HepG2 (cell line): ENCODE data around the gene EPHX1. TPM values are rescaled to one million over a fixed set of nuclear protein-coding genes. Genes with fewer than 3 reads are reported as not detected.

Experiments
- BORCS8-MEF2B ChIP-seq: sonication (generic); formaldehyde crosslinking; IDR thresholded peaks from 2 replicates; pipeline ENCODE4 v1.8.0; 2022; ENCODE audit warnings: mild to moderate bottlenecking, missing genetic modification reagents
- FOXM1 ChIP-seq: sonication (generic); formaldehyde crosslinking; IDR thresholded peaks from 2 replicates; pipeline ENCODE4 v1.5.0; 2020; ENCODE audit warnings: missing genetic modification reagents
- IKZF5 ChIP-seq: IDR thresholded peaks from 2 replicates; pipeline ENCODE4 v1.6.1; 2018; ENCODE audit warnings: missing genetic modification reagents, mild to moderate bottlenecking, missing compliant biosample characterization
- MAFK ChIP-seq, 2 experiments: IDR thresholded peaks in 1 of 2; conservative IDR thresholded peaks in 1 of 2; 2 replicates each; pipeline ENCODE4 v1.6.1; 2011; ENCODE audit warnings: improper control_type of control experiment in 2 of 2, low read length in 2 of 2
- MBD4 ChIP-seq: IDR thresholded peaks from 2 replicates; pipeline ENCODE4 v1.6.1; 2012; ENCODE audit warnings: low read length, inconsistent platforms, borderline replicate concordance
- MED1 ChIP-seq: sonication (generic); formaldehyde crosslinking; IDR thresholded peaks from 2 replicates; pipeline ENCODE4 v1.4.0; 2020; ENCODE audit warnings: missing genetic modification reagents
- NONO ChIP-seq, 2 experiments: fragments of 450-650 bp in 1 of 2; sonication (generic) in 1 of 2; formaldehyde crosslinking in 1 of 2; IDR thresholded peaks in 1 of 2; conservative IDR thresholded peaks in 1 of 2; 2 replicates each; pipeline versions ENCODE4 v1.6.1 to v1.8.0; 2017 to 2022; ENCODE audit warnings: mild to moderate bottlenecking in 1 of 2, missing genetic modification reagents in 1 of 2, moderate library complexity in 1 of 2
- NR1H2 ChIP-seq: sonication (generic); formaldehyde crosslinking; IDR thresholded peaks from 2 replicates; pipeline ENCODE4 v1.8.1; 2022; ENCODE audit warnings: low read depth, missing genetic modification reagents, borderline replicate concordance
- NR2F1 ChIP-seq, 2 experiments: fragments of 450-650 bp in 1 of 2; formaldehyde crosslinking in 1 of 2; IDR thresholded peaks; 2 replicates each; pipeline versions ENCODE4 v1.5.0 to v1.6.1; 2016 to 2020; ENCODE audit warnings: mild to moderate bottlenecking in 1 of 2, missing compliant biosample characterization in 1 of 2, missing genetic modification reagents in 1 of 2, moderate library complexity in 1 of 2
- PCBP1 ChIP-seq: fragments of 200-400 bp; formaldehyde crosslinking; IDR thresholded peaks from 2 replicates; pipeline ENCODE4 v1.6.1; 2017; ENCODE audit warnings: mild to moderate bottlenecking, low read depth, low read length, borderline replicate concordance
- RXRB ChIP-seq: IDR thresholded peaks from 2 replicates; pipeline ENCODE4 v1.6.1; 2016; ENCODE audit warnings: borderline replicate concordance, missing genetic modification reagents, missing compliant biosample characterization
- TGIF2 ChIP-seq: IDR thresholded peaks from 2 replicates; pipeline ENCODE4 v1.6.1; 2016; ENCODE audit warnings: control low read depth, missing compliant biosample characterization
- ZNF292 ChIP-seq: sonication (generic); formaldehyde crosslinking; IDR thresholded peaks from 2 replicates; pipeline ENCODE4 v1.8.1; 2022; ENCODE audit warnings: mild to moderate bottlenecking, low read depth, missing genetic modification reagents, borderline replicate concordance
- ZNF367 ChIP-seq: sonication (generic); formaldehyde crosslinking; IDR thresholded peaks from 2 replicates; pipeline ENCODE4 v1.4.0; 2020; ENCODE audit warnings: missing genetic modification reagents, borderline replicate concordance
- ZNF446 ChIP-seq: sonication (generic); formaldehyde crosslinking; IDR thresholded peaks from 2 replicates; pipeline ENCODE4 v1.5.0; 2020; ENCODE audit warnings: mild to moderate bottlenecking, missing genetic modification reagents
- ZNF614 ChIP-seq: IDR thresholded peaks from 2 replicates; pipeline ENCODE4 v1.6.1; 2018; ENCODE audit warnings: missing biosample characterization, missing genetic modification reagents, inconsistent platforms, borderline replicate concordance
- ZNF761 ChIP-seq: sonication (generic); formaldehyde crosslinking; conservative IDR thresholded peaks from 2 replicates; pipeline ENCODE4 v1.4.0; 2020; ENCODE audit warnings: mild to moderate bottlenecking, missing genetic modification reagents
- polyA plus RNA-seq, 8 experiments: library from polyadenylated mRNA; depleted of rRNA in 3 of 8; stranded (reverse) in 7 of 8; unstranded in 1 of 8; fragments of >200 nt; fragmentation: Illumina TruSeq in 4 of 8; extraction: Trizol in 4 of 8; gene quantifications; 2 replicates each; pipeline versions ENCODE4 v1.2.1 to v1.2.3, GENCODE V29; 2011 to 2016; ENCODE audit warnings: low read depth in 4 of 8, missing spikeins in 1 of 8, mixed read lengths in 1 of 8; ENCODE audit not compliant: insufficient read depth in 1 of 8
- total RNA-seq, 5 experiments: library from RNA; depleted of rRNA; stranded (reverse); fragments of >200 nt; fragmentation: Illumina TruSeq; extraction: Trizol; gene quantifications; 2 replicates each; pipeline ENCODE4 v1.2.3, GENCODE V29; 2016; ENCODE audit warnings: low read depth in 1 of 5
- TF ChIP-seq, protein P1 (sequence below): sonication (generic); formaldehyde crosslinking; IDR thresholded peaks from 2 replicates; pipeline ENCODE4 v1.4.0; 2020; ENCODE audit warnings: low read depth, missing genetic modification reagents
- TF ChIP-seq, protein P2 (sequence below): sonication (generic); formaldehyde crosslinking; IDR thresholded peaks from 2 replicates; pipeline ENCODE4 v1.4.0; 2020; ENCODE audit warnings: missing genetic modification reagents
- TF ChIP-seq, protein P3 (sequence below): sonication (generic); formaldehyde crosslinking; IDR thresholded peaks from 2 replicates; pipeline ENCODE4 v1.5.0; 2020; ENCODE audit warnings: missing genetic modification reagents

Gene EPHX1
- total and polyA plus RNA-seq, 2 of the 13 experiments (the other 11 are each of a cell fraction or from before 2014, with no cell fraction given) = 27.7 to 36.5 TPM

DNA sequence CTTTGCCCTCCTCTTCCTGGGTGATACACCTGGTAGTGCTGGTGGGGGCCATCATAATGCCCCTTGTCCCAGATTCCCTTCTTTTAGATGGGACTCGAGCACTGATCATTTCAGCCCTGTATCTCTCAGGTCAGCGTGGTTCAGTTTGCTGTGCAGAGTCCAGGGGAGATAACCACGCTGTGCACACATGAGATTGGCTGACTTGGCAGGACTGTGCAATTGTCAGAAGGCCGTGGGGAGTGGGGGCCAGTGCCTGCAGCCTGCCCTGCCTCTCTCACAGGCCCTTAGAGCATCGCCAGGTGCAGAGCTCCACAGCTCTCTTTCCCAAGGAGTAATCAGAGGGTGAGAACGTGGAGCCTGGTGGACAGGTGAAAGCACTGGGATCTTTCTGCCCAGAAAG is 15.2 kb downstream of the EPHX1 start (continued):
- no peak for TF ChIP-seq ZNF446 (CRISPR knock-in tag)
- no peak for TF ChIP-seq ZNF614 (CRISPR knock-in tag)
- TF ChIP-seq ZNF292 (CRISPR knock-in tag) = peak; percentile 93; the same call in 1 of the 2 replicates
- no peak for TF ChIP-seq FOXM1 (CRISPR knock-in tag)
- TF ChIP-seq BORCS8-MEF2B (CRISPR knock-in tag) = 0 out of 2 replicates have a peak, but pooled peaks have one; percentile 36
- TF ChIP-seq MAFK (conservative IDR thresholded peaks at IDR 0.05 in 1 of 2, IDR thresholded peaks at IDR 0.05 in 1 of 2; ENCODE audit: low read length in 2 of 2) = peak; percentile 77 to 87
- peak; percentile 87 for TF ChIP-seq MED1
- TF ChIP-seq IKZF5 (CRISPR knock-in tag) = no peak; the same call in 1 of the 2 replicates
- no peak for TF ChIP-seq MBD4
- no peak for TF ChIP-seq PCBP1
- peak; percentile 86; the same call in 1 of the 2 replicates for TF ChIP-seq TGIF2 (CRISPR knock-in tag)
- TF ChIP-seq, protein P1, sequence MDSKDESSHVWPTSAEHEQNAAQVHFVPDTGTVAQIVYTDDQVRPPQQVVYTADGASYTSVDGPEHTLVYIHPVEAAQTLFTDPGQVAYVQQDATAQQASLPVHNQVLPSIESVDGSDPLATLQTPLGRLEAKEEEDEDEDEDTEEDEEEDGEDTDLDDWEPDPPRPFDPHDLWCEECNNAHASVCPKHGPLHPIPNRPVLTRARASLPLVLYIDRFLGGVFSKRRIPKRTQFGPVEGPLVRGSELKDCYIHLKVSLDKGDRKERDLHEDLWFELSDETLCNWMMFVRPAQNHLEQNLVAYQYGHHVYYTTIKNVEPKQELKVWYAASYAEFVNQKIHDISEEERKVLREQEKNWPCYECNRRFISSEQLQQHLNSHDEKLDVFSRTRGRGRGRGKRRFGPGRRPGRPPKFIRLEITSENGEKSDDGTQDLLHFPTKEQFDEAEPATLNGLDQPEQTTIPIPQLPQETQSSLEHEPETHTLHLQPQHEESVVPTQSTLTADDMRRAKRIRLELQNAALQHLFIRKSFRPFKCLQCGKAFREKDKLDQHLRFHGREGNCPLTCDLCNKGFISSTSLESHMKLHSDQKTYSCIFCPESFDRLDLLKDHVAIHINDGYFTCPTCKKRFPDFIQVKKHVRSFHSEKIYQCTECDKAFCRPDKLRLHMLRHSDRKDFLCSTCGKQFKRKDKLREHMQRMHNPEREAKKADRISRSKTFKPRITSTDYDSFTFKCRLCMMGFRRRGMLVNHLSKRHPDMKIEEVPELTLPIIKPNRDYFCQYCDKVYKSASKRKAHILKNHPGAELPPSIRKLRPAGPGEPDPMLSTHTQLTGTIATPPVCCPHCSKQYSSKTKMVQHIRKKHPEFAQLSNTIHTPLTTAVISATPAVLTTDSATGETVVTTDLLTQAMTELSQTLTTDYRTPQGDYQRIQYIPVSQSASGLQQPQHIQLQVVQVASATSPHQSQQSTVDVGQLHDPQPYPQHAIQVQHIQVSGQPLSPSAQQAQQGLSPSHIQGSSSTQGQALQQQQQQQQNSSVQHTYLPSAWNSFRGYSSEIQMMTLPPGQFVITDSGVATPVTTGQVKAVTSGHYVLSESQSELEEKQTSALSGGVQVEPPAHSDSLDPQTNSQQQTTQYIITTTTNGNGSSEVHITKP (CRISPR knock-in tag) = peak; percentile 86
- no peak for TF ChIP-seq ZNF761 (CRISPR knock-in tag)
- TF ChIP-seq NONO (IDR thresholded peaks at IDR 0.05) = no peak
- peak; percentile 88 for TF ChIP-seq NONO (CRISPR knock-in tag; conservative IDR thresholded peaks at IDR 0.05)
- TF ChIP-seq, protein P2, sequence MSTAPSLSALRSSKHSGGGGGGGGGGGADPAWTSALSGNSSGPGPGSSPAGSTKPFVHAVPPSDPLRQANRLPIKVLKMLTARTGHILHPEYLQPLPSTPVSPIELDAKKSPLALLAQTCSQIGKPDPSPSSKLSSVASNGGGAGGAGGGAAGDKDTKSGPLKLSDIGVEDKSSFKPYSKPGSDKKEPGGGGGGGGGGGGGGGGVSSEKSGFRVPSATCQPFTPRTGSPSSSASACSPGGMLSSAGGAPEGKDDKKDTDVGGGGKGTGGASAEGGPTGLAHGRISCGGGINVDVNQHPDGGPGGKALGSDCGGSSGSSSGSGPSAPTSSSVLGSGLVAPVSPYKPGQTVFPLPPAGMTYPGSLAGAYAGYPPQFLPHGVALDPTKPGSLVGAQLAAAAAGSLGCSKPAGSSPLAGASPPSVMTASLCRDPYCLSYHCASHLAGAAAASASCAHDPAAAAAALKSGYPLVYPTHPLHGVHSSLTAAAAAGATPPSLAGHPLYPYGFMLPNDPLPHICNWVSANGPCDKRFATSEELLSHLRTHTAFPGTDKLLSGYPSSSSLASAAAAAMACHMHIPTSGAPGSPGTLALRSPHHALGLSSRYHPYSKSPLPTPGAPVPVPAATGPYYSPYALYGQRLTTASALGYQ (CRISPR knock-in tag) = peak; percentile 58; the same call in 1 of the 2 replicates
- no peak for TF ChIP-seq NR2F1 (CRISPR knock-in tag; IDR thresholded peaks at IDR 0.05)
- peak; percentile 78; the same call in 1 of the 2 replicates for TF ChIP-seq RXRB (CRISPR knock-in tag)
- TF ChIP-seq, protein P3, sequence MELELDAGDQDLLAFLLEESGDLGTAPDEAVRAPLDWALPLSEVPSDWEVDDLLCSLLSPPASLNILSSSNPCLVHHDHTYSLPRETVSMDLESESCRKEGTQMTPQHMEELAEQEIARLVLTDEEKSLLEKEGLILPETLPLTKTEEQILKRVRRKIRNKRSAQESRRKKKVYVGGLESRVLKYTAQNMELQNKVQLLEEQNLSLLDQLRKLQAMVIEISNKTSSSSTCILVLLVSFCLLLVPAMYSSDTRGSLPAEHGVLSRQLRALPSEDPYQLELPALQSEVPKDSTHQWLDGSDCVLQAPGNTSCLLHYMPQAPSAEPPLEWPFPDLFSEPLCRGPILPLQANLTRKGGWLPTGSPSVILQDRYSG (CRISPR knock-in tag) = no peak
- TF ChIP-seq ZNF367 (CRISPR knock-in tag) = no peak
- TF ChIP-seq NR1H2 (CRISPR knock-in tag) = no peak
